Lung (tissue), 12 donors: ENCODE results near the gene CTTN. TPM values are rescaled to one million over a fixed set of nuclear protein-coding genes. Genes with fewer than 3 reads are reported as not detected.

ENCODE experiments used
- ATAC-seq: fragments of 200-7000 bp; cut with Tn5 transposase; one replicate; pipeline ENCODE4 v1.9.1; 2020; ENCODE audit warnings: moderate number of reproducible peaks; ENCODE audit not compliant: insufficient read depth, low FRiP score
- DNase-seq, 3 donors: peaks; one replicate each; pipeline ENCODE4 v3.0.0-alpha.2; 2013 to 2017
- H3K27ac ChIP-seq, 2 donors: one replicate each; pipeline ENCODE4 v1.5.1; 2013; ENCODE audit warnings: mild to moderate bottlenecking in 2 of 2, moderate library complexity in 2 of 2, control low read depth in 1 of 2, inconsistent platforms in 1 of 2, low read depth in 1 of 2, low read length in 1 of 2
- H3K27me3 ChIP-seq, 3 donors: one replicate each; pipeline ENCODE4 v1.5.1; 2013; ENCODE audit warnings: low read length in 2 of 3; ENCODE audit not compliant: control insufficient read depth in 3 of 3, insufficient read depth in 3 of 3
- H3K36me3 ChIP-seq, 4 donors: one replicate each; pipeline ENCODE4 v1.5.1; 2013; ENCODE audit warnings: low read length in 4 of 4, mild to moderate bottlenecking in 1 of 4, moderate library complexity in 1 of 4; ENCODE audit not compliant: control insufficient read depth in 4 of 4, insufficient read depth in 4 of 4
- H3K4me1 ChIP-seq, 5 donors: one replicate each; pipeline ENCODE4 v1.5.1; 2013; ENCODE audit warnings: low read length in 5 of 5, mild to moderate bottlenecking in 2 of 5, moderate library complexity in 1 of 5; ENCODE audit not compliant: control insufficient read depth in 5 of 5, insufficient read depth in 5 of 5
- H3K4me3 ChIP-seq: one replicate; pipeline ENCODE4 v1.5.1; 2013; ENCODE audit warnings: mild to moderate bottlenecking, control low read depth, moderate library complexity
- H3K9ac ChIP-seq, 2 donors: one replicate each; pipeline ENCODE4 v1.5.1; 2013; ENCODE audit warnings: low read length in 2 of 2, control low read depth in 1 of 2; ENCODE audit not compliant: insufficient read depth in 1 of 2
- H3K9me3 ChIP-seq, 4 donors: one replicate each; pipeline ENCODE4 v1.5.1; 2013; ENCODE audit warnings: low read length in 3 of 4, mild to moderate bottlenecking in 1 of 4, moderate library complexity in 1 of 4; ENCODE audit not compliant: control insufficient read depth in 4 of 4, insufficient read depth in 3 of 4
- WGBS, 2 donors: extraction: QIAGEN DNeasy Blood & Tissue Kit; methylation state at CpG; one replicate each; pipeline ENCODE4 v1.1.7; 2013; 5-methylcytosine and 5-hydroxymethylcytosine counted together
- polyA plus RNA-seq, 2 donors: library from polyadenylated mRNA; stranded (reverse); fragments of 200-250 nt; gene quantifications; one replicate each; pipeline ENCODE4 v1.2.1, GENCODE V29; 2013
- total RNA-seq, 2 donors: library from RNA; depleted of rRNA in 1 of 2; stranded (reverse); fragments of >200 nt in 1 of 2; gene quantifications; one replicate each; pipeline ENCODE4 v1.2.1, GENCODE V29; 2014 to 2021
- TF ChIP-seq, protein P1 (sequence below): IDR thresholded peaks from 2 replicates; pipeline ENCODE4 v1.5.1; 2012; ENCODE audit warnings: mild to moderate bottlenecking; ENCODE audit errors: control extremely low read depth, extremely low read depth
- donor health status: control.
- donor health status: control.
- donor health status: Bipolar disorder and iron deficiency.
- donor health status: healthy.
- donor health status: DM: yes; HTN: yes; CAD: no.

CTTN gene
- total and polyA plus RNA-seq, 4 donors = 89.8 to 235 (median 154) TPM

DNA sequence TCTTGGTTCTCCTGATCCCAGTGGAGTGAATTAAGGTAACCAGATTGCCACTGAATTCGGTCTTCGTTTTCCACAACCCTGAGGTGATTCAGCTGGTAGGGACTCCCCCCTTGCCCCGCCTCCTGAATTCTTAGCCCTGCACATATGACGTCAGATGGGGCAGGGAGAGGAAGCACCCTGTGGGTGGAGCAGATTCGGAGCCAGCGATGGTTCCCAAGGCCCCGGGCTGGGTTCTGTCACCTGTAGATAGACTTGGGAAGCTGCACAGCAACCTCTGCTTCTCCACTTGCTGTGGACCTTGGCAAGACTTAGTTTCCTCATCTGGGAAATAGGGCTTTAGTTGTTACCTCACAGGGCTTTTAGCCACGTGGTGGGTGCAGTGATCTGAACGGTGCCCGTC, 67.8 kb downstream of the CTTN start:
- TF ChIP-seq, protein P1, sequence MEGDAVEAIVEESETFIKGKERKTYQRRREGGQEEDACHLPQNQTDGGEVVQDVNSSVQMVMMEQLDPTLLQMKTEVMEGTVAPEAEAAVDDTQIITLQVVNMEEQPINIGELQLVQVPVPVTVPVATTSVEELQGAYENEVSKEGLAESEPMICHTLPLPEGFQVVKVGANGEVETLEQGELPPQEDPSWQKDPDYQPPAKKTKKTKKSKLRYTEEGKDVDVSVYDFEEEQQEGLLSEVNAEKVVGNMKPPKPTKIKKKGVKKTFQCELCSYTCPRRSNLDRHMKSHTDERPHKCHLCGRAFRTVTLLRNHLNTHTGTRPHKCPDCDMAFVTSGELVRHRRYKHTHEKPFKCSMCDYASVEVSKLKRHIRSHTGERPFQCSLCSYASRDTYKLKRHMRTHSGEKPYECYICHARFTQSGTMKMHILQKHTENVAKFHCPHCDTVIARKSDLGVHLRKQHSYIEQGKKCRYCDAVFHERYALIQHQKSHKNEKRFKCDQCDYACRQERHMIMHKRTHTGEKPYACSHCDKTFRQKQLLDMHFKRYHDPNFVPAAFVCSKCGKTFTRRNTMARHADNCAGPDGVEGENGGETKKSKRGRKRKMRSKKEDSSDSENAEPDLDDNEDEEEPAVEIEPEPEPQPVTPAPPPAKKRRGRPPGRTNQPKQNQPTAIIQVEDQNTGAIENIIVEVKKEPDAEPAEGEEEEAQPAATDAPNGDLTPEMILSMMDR = no peak
- Histone ChIP-seq H3K9ac (no peak overlapping the region), H3K4me3 (no peak overlapping the region), H3K36me3 (no peaks in the 10 kb centered on the region), H3K9me3 (peaks cover 0 to 2% (median 0%) of the 10 kb centered on the region in 4 donors), H3K27ac (no peak overlapping the region), H3K27me3 (peaks cover 0 to under 1% (median 0%) of the 10 kb centered on the region in 3 donors), H3K4me1 (no peaks in the 10 kb centered on the region)
- DNase-seq (no peak), ATAC-seq (no peak)
- WGBS, 2 donors = 72 to 83% methylated on average over 10 of the region's 10 CpGs

DNA sequence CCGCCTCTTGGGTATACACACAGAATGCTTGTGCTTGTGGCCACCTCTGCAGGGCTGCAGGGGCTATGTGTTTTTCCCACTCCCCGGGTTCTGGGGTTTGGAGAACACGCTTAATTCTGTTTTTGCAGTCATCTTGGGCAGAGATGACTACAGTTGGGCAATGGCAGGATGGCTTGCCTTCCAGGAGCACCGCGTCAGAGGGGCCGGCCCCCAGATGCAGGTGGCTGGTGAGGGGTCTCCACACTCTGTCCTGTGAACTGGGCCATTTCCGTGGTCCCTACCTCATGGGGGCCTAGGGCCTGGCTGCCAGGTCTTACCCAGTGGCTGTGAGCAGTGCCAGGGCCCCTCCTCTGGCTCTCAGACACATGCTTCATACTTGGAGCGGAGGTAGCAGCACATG, 68.3 kb downstream of the CTTN start:
- no peak overlapping the region for H3K9ac ChIP-seq
- TF ChIP-seq, protein P1 = no peak
- DNase-seq (no peak), ATAC-seq (no peak)
- no peaks in the 10 kb centered on the region for H3K4me1 ChIP-seq
- no peaks in the 10 kb centered on the region for H3K27me3 ChIP-seq
- H3K4me3 ChIP-seq = no peak overlapping the region
- H3K27ac ChIP-seq = no peak overlapping the region
- peaks cover 0 to 2% (median 0%) of the 10 kb centered on the region in 4 donors for H3K9me3 ChIP-seq
- 89% methylated on average over 8 of the region's 8 CpGs for WGBS, 2 donors
- no peaks in the 10 kb centered on the region for H3K36me3 ChIP-seq

DNA sequence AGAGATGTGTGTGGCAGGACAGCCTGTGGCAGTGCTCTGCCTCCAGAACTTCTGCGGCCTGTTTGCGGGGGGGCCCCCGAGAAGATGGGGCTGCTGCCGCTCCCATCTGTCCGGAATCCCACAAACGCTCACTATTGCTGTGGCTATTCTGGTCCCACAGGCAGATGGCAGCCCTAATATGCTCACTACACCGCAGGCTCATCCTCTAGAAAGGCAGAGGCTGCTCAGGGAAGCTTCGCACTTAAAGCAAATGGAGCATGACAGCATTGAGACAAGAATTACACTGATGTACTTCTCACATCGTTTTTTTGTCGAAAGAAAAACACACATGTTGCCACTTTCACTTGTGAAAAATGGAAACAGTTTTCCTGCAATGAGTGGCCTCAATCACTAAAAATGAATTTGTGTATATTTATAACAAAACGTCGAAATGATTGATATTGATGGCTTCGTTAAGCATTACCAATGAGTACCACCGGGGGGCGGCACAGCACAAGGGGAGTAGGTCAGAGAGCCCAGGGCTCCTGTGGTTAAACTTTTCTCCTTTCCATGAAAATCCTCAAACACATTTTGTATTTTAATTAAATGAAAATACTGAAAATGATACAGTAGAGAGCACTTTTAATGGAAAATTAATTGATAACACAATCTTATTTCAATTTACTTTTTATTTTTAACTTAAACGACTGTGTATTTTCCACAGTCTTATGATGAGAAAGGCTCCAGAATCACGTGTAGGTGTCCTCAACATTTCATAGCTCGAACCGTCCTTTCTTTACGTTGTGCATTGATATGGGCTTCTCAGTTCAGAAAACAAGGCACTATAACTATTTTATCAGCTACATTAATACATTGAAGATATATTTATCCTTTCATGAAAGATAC, 69.1 kb downstream of the CTTN start:
- peaks cover 0 to 2% (median 0%) of the 10 kb centered on the region in 4 donors for H3K9me3 ChIP-seq
- DNase-seq = peak; percentile 51 to 65 (median 62)
- TF ChIP-seq, protein P1 = peak; percentile 73
- no peaks in the 10 kb centered on the region for H3K27me3 ChIP-seq
- H3K4me3 ChIP-seq = no peak overlapping the region
- WGBS, 2 donors = 46 to 55% methylated on average over 20 of the region's 20 CpGs
- no peaks in the 10 kb centered on the region for H3K36me3 ChIP-seq
- ATAC-seq = no peak
- no peak overlapping the region for H3K27ac ChIP-seq
- no peaks in the 10 kb centered on the region for H3K4me1 ChIP-seq
- no peak overlapping the region for H3K9ac ChIP-seq
